Panc1 (cell line): ENCODE data around the gene ARSG.

Experiments
- POLR2AphosphoS5 ChIP-seq: IDR thresholded peaks from 2 replicates; pipeline ENCODE4 v1.6.1; 2012; ENCODE audit warnings: mild to moderate bottlenecking, low read depth, low read length, moderate library complexity
- SIN3A ChIP-seq: IDR thresholded peaks from 2 replicates; pipeline ENCODE4 v1.6.1; 2012; ENCODE audit warnings: low read depth, mild to moderate bottlenecking, low read length, moderate library complexity, borderline replicate concordance; ENCODE audit not compliant: insufficient read depth
- TF ChIP-seq, protein P1 (sequence below): fragments of 450-650 bp; IDR thresholded peaks from 2 replicates; pipeline ENCODE4 v1.5.1; 2017; ENCODE audit warnings: mild to moderate bottlenecking
- TF ChIP-seq, protein P2 (sequence below), 2 experiments: IDR thresholded peaks; 2 replicates each; pipeline ENCODE4 v1.6.1; 2011 to 2012; ENCODE audit warnings: low read depth in 2 of 2, control low read depth in 1 of 2, low read length in 1 of 2, mild to moderate bottlenecking in 1 of 2, moderate library complexity in 1 of 2; ENCODE audit not compliant: insufficient read depth in 1 of 2

DNA sequence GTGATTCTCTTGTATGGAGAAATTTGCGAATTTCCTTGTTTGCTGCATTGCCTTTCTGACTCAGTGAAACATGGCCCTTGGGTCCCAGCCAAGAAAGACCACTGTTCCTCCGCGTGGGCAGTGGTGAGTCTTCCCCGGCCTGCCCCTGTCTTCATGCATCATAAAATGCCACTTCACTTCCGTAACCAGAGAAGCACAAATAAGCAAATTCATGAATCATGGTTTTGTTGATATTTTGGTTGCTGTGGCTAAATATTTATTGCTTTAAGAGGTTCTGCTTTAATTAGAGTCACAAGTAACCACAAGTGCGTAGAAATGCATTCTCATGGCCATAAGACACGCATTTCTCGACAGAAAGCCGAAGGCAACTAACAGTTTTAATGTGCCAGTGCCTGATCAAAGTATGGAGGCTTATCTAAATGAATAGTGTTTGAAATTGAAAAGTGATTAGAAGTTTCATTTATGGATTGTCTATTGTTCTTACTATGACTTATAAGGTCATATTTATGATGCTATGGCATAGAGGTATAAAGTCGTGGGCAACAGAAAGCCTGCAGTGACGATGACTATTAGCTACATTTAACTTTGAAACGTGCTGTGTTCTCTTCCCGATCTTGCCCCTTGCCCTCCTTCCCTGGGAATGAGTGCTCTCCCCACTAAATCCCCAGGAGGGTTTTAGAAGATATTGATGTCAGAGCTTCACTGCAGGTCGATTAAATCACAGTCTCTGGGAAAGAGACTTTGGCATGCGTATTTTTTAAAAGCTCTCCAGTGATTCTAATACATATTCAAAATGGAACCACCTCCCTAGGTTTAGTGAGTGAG lies 90.0 kb downstream of the ARSG start:
- TF ChIP-seq POLR2AphosphoS5: no peak
- TF ChIP-seq, protein P1, sequence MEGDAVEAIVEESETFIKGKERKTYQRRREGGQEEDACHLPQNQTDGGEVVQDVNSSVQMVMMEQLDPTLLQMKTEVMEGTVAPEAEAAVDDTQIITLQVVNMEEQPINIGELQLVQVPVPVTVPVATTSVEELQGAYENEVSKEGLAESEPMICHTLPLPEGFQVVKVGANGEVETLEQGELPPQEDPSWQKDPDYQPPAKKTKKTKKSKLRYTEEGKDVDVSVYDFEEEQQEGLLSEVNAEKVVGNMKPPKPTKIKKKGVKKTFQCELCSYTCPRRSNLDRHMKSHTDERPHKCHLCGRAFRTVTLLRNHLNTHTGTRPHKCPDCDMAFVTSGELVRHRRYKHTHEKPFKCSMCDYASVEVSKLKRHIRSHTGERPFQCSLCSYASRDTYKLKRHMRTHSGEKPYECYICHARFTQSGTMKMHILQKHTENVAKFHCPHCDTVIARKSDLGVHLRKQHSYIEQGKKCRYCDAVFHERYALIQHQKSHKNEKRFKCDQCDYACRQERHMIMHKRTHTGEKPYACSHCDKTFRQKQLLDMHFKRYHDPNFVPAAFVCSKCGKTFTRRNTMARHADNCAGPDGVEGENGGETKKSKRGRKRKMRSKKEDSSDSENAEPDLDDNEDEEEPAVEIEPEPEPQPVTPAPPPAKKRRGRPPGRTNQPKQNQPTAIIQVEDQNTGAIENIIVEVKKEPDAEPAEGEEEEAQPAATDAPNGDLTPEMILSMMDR: no peak
- no peak for TF ChIP-seq SIN3A
- TF ChIP-seq, protein P2, sequence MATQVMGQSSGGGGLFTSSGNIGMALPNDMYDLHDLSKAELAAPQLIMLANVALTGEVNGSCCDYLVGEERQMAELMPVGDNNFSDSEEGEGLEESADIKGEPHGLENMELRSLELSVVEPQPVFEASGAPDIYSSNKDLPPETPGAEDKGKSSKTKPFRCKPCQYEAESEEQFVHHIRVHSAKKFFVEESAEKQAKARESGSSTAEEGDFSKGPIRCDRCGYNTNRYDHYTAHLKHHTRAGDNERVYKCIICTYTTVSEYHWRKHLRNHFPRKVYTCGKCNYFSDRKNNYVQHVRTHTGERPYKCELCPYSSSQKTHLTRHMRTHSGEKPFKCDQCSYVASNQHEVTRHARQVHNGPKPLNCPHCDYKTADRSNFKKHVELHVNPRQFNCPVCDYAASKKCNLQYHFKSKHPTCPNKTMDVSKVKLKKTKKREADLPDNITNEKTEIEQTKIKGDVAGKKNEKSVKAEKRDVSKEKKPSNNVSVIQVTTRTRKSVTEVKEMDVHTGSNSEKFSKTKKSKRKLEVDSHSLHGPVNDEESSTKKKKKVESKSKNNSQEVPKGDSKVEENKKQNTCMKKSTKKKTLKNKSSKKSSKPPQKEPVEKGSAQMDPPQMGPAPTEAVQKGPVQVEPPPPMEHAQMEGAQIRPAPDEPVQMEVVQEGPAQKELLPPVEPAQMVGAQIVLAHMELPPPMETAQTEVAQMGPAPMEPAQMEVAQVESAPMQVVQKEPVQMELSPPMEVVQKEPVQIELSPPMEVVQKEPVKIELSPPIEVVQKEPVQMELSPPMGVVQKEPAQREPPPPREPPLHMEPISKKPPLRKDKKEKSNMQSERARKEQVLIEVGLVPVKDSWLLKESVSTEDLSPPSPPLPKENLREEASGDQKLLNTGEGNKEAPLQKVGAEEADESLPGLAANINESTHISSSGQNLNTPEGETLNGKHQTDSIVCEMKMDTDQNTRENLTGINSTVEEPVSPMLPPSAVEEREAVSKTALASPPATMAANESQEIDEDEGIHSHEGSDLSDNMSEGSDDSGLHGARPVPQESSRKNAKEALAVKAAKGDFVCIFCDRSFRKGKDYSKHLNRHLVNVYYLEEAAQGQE (IDR thresholded peaks at IDR 0.05; ENCODE audit: insufficient read depth in 1 of 2, low read depth in 2 of 2, low read length in 1 of 2): no peak
